ENCODE results near the gene SMIM38. TPM values are rescaled to one million over a fixed set of nuclear protein-coding genes. Genes with fewer than 3 reads are reported as not detected.

The SMIM38 gene
- total RNA-seq, 1 donor from 2014 or later, result not detected

- Histone ChIP-seq H2AFZ (ENCODE audit: low read depth, low read length) (no peak overlapping the region), H3K4me1 (ENCODE audit: insufficient read depth, low read length) (peaks cover 2% of the 10 kb centered on the region), H3K79me2 (ENCODE audit: insufficient read depth, low read length) (no peaks in the 10 kb centered on the region), H3K27me3 (ENCODE audit: insufficient read depth, low read length) (peaks cover 11% of the 10 kb centered on the region), H3K4me2 (ENCODE audit: low read length) (no peak overlapping the region), H3K9ac (ENCODE audit: low read length) (no peak overlapping the region), H3K4me3 (ENCODE audit: insufficient read depth, low read depth, low read length) (no peak overlapping the region), H4K20me1 (ENCODE audit: insufficient read depth, low read length) (no peaks in the 10 kb centered on the region), H3K9me3 (ENCODE audit: insufficient read depth, low read depth, low read length) (no peaks in the 10 kb centered on the region), H3K27ac (ENCODE audit: low read depth, low read length) (no peak overlapping the region), H3K36me3 (ENCODE audit: insufficient read depth, low read length) (no peaks in the 10 kb centered on the region)
- H3K4me3 Mint-ChIP-seq (ENCODE audit: unreplicated experiment), result no peak overlapping the region
- H3K27me3 Mint-ChIP-seq (ENCODE audit: low read depth, unreplicated experiment), result peaks cover 60% of the 10 kb centered on the region
- DNase-seq (ENCODE audit: low read depth), result no peak
- TF ChIP-seq CTCF (IDR thresholded peaks at IDR 0.05; ENCODE audit: insufficient read depth, low read depth, low read length) (no peak), EZH2 (IDR thresholded peaks at IDR 0.05; ENCODE audit: insufficient read depth, low read length) (no peak)
- FAIRE-seq, result no peak
- no peak overlapping the region for H3K27ac Mint-ChIP-seq (ENCODE audit: unreplicated experiment)
- no peaks in the 10 kb centered on the region for H3K4me1 Mint-ChIP-seq (ENCODE audit: low read depth, unreplicated experiment)
- peaks cover 9% of the 10 kb centered on the region for H3K9me3 Mint-ChIP-seq (ENCODE audit: unreplicated experiment)
- H3K36me3 Mint-ChIP-seq (ENCODE audit: low read depth, unreplicated experiment), result no peaks in the 10 kb centered on the region
Observed at GRCh38 chr11:69202511-69203221, 46.9 kb downstream of the SMIM38 start.

GRCh38 chr11:69203381-69203780 lies 47.6 kb downstream of the SMIM38 start:
- H3K4me2 ChIP-seq (ENCODE audit: low read length), result no peak overlapping the region
- H3K9ac ChIP-seq (ENCODE audit: low read length), result no peak overlapping the region
- H3K4me1 ChIP-seq (ENCODE audit: insufficient read depth, low read length), result peaks cover 2% of the 10 kb centered on the region
- H3K36me3 ChIP-seq (ENCODE audit: insufficient read depth, low read length), result no peaks in the 10 kb centered on the region
- H3K27me3 ChIP-seq (ENCODE audit: insufficient read depth, low read length), result peaks cover 11% of the 10 kb centered on the region
- H3K36me3 Mint-ChIP-seq (ENCODE audit: low read depth, unreplicated experiment), result no peaks in the 10 kb centered on the region
- H3K4me3 Mint-ChIP-seq (ENCODE audit: unreplicated experiment), result no peak overlapping the region
- H3K27ac ChIP-seq (ENCODE audit: low read depth, low read length), result no peak overlapping the region
- H3K4me3 ChIP-seq (ENCODE audit: insufficient read depth, low read depth, low read length), result no peak overlapping the region
- H3K9me3 ChIP-seq (ENCODE audit: insufficient read depth, low read depth, low read length), result peaks cover 3% of the 10 kb centered on the region
- H3K27ac Mint-ChIP-seq (ENCODE audit: unreplicated experiment), result no peak overlapping the region
- H4K20me1 ChIP-seq (ENCODE audit: insufficient read depth, low read length), result no peaks in the 10 kb centered on the region
- DNase-seq (ENCODE audit: low read depth) (no peak), FAIRE-seq (no peak)
- no peak for TF ChIP-seq EZH2 (IDR thresholded peaks at IDR 0.05; ENCODE audit: insufficient read depth, low read length)
- no peak for TF ChIP-seq CTCF (IDR thresholded peaks at IDR 0.05; ENCODE audit: insufficient read depth, low read depth, low read length)
- peaks cover 58% of the 10 kb centered on the region for H3K27me3 Mint-ChIP-seq (ENCODE audit: low read depth, unreplicated experiment)
- H3K4me1 Mint-ChIP-seq (ENCODE audit: low read depth, unreplicated experiment), result no peaks in the 10 kb centered on the region
- H3K9me3 Mint-ChIP-seq (ENCODE audit: unreplicated experiment), result peaks cover 12% of the 10 kb centered on the region
- no peak overlapping the region for H2AFZ ChIP-seq (ENCODE audit: low read depth, low read length)
- no peaks in the 10 kb centered on the region for H3K79me2 ChIP-seq (ENCODE audit: insufficient read depth, low read length)

GRCh38 chr11:69203901-69204245 lies 48.1 kb downstream of the SMIM38 start:
- Histone ChIP-seq H3K27ac (ENCODE audit: low read depth, low read length) (no peak overlapping the region), H3K27me3 (ENCODE audit: insufficient read depth, low read length) (peaks cover 11% of the 10 kb centered on the region), H3K4me2 (ENCODE audit: low read length) (no peak overlapping the region), H3K4me3 (ENCODE audit: insufficient read depth, low read depth, low read length) (no peak overlapping the region), H2AFZ (ENCODE audit: low read depth, low read length) (no peak overlapping the region), H3K9ac (ENCODE audit: low read length) (no peak overlapping the region), H3K9me3 (ENCODE audit: insufficient read depth, low read depth, low read length) (peaks cover 5% of the 10 kb centered on the region), H3K4me1 (ENCODE audit: insufficient read depth, low read length) (peaks cover 2% of the 10 kb centered on the region), H3K36me3 (ENCODE audit: insufficient read depth, low read length) (no peaks in the 10 kb centered on the region), H3K79me2 (ENCODE audit: insufficient read depth, low read length) (no peaks in the 10 kb centered on the region), H4K20me1 (ENCODE audit: insufficient read depth, low read length) (no peaks in the 10 kb centered on the region)
- Mint-ChIP-seq H3K4me1 (ENCODE audit: low read depth, unreplicated experiment) (no peaks in the 10 kb centered on the region), H3K9me3 (ENCODE audit: unreplicated experiment) (peaks cover 11% of the 10 kb centered on the region), H3K36me3 (ENCODE audit: low read depth, unreplicated experiment) (no peaks in the 10 kb centered on the region), H3K27me3 (ENCODE audit: low read depth, unreplicated experiment) (peaks cover 53% of the 10 kb centered on the region), H3K27ac (ENCODE audit: unreplicated experiment) (no peak overlapping the region), H3K4me3 (ENCODE audit: unreplicated experiment) (no peak overlapping the region)
- no peak for FAIRE-seq
- TF ChIP-seq EZH2 (IDR thresholded peaks at IDR 0.05; ENCODE audit: insufficient read depth, low read length), result no peak
- TF ChIP-seq CTCF (IDR thresholded peaks at IDR 0.05; ENCODE audit: insufficient read depth, low read depth, low read length), result no peak
- DNase-seq (ENCODE audit: low read depth), result no peak
